PFSK-1 (cell line): ENCODE measurements around the gene HTR4.

Source experiments
- POLR2AphosphoS5 ChIP-seq: IDR thresholded peaks from 2 replicates; pipeline ENCODE4 v1.6.1; 2012; ENCODE audit warnings: low read depth, mild to moderate bottlenecking, control low read depth, low read length, moderate library complexity
- TAF1 ChIP-seq: IDR thresholded peaks from 2 replicates; pipeline ENCODE4 v1.6.1; 2012; ENCODE audit warnings: low read length, control low read depth, borderline replicate concordance; ENCODE audit not compliant: insufficient read depth
- TF ChIP-seq, protein P1 (sequence below), 2 experiments: IDR thresholded peaks; 2 replicates each; pipeline versions ENCODE4 v1.6.1 to v1.8.0; 2011 to 2012; ENCODE audit warnings: low read depth in 2 of 2, low read length in 2 of 2, control low read depth in 1 of 2, inconsistent platforms in 1 of 2, mild to moderate bottlenecking in 1 of 2, moderate library complexity in 1 of 2; ENCODE audit not compliant: insufficient read depth in 1 of 2

- no peak for TF ChIP-seq POLR2AphosphoS5
- no peak for TF ChIP-seq TAF1
- TF ChIP-seq, protein P1, sequence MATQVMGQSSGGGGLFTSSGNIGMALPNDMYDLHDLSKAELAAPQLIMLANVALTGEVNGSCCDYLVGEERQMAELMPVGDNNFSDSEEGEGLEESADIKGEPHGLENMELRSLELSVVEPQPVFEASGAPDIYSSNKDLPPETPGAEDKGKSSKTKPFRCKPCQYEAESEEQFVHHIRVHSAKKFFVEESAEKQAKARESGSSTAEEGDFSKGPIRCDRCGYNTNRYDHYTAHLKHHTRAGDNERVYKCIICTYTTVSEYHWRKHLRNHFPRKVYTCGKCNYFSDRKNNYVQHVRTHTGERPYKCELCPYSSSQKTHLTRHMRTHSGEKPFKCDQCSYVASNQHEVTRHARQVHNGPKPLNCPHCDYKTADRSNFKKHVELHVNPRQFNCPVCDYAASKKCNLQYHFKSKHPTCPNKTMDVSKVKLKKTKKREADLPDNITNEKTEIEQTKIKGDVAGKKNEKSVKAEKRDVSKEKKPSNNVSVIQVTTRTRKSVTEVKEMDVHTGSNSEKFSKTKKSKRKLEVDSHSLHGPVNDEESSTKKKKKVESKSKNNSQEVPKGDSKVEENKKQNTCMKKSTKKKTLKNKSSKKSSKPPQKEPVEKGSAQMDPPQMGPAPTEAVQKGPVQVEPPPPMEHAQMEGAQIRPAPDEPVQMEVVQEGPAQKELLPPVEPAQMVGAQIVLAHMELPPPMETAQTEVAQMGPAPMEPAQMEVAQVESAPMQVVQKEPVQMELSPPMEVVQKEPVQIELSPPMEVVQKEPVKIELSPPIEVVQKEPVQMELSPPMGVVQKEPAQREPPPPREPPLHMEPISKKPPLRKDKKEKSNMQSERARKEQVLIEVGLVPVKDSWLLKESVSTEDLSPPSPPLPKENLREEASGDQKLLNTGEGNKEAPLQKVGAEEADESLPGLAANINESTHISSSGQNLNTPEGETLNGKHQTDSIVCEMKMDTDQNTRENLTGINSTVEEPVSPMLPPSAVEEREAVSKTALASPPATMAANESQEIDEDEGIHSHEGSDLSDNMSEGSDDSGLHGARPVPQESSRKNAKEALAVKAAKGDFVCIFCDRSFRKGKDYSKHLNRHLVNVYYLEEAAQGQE (IDR thresholded peaks at IDR 0.05; ENCODE audit: insufficient read depth in 1 of 2, low read depth in 2 of 2, low read length in 2 of 2): no peak
These were observed 197.1 kb downstream of the HTR4 start for GRCh38 chr5:148457183-148457620.
